C4-2B (cell line): Measurements from ENCODE around the gene RP9.

Experiments used
- ZFX ChIP-seq: fragments of 450-650 bp; IDR thresholded peaks from 2 replicates; pipeline ENCODE4 v1.6.1; 2017
- TF ChIP-seq, protein P1 (sequence below): fragments of 450-650 bp; conservative IDR thresholded peaks from 2 replicates; pipeline ENCODE4 v1.5.1; 2017; ENCODE audit warnings: mild to moderate bottlenecking

GRCh38 chr7:33101906-33102305 lies 7.3 kb downstream of the RP9 start:
- TF ChIP-seq, protein P1, sequence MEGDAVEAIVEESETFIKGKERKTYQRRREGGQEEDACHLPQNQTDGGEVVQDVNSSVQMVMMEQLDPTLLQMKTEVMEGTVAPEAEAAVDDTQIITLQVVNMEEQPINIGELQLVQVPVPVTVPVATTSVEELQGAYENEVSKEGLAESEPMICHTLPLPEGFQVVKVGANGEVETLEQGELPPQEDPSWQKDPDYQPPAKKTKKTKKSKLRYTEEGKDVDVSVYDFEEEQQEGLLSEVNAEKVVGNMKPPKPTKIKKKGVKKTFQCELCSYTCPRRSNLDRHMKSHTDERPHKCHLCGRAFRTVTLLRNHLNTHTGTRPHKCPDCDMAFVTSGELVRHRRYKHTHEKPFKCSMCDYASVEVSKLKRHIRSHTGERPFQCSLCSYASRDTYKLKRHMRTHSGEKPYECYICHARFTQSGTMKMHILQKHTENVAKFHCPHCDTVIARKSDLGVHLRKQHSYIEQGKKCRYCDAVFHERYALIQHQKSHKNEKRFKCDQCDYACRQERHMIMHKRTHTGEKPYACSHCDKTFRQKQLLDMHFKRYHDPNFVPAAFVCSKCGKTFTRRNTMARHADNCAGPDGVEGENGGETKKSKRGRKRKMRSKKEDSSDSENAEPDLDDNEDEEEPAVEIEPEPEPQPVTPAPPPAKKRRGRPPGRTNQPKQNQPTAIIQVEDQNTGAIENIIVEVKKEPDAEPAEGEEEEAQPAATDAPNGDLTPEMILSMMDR = no peak
- no peak for TF ChIP-seq ZFX
